CD8-positive, alpha-beta memory T cell (primary cell): Measurements from ENCODE around the gene EEFSEC. TPM values are rescaled to one million over a fixed set of nuclear protein-coding genes. Genes with fewer than 3 reads are reported as not detected.

Experiments used
- CTCF ChIA-PET: fragments of 350-600 bp; sonication (Branson Sonifier 250); formaldehyde crosslinking; loops from one replicate; lab custom pipeline; 2021; ENCODE audit warnings: antibody characterized with exemption; lab: Charles Lee
- POLR2A ChIA-PET: fragments of 350-600 bp; sonication (Branson Sonifier 250); formaldehyde crosslinking; loops from one replicate; lab custom pipeline; 2021; ENCODE audit warnings: antibody characterized with exemption; lab: Charles Lee
- DNase-seq, 5 donors: peaks; one replicate each; pipeline versions ENCODE4 v3.0.0 to v3.0.0-alpha.2; 2020 to 2022; ENCODE audit warnings: mixed read lengths in 1 of 5
- H3K27ac ChIP-seq: one replicate; pipeline ENCODE4 v1.7.0; 2013; ENCODE audit warnings: low read depth, mild to moderate bottlenecking, low read length, moderate library complexity
- H3K27me3 ChIP-seq: 2 replicates; pipeline ENCODE4 v1.7.0; 2013; ENCODE audit warnings: low read length, mild to moderate bottlenecking; ENCODE audit not compliant: insufficient read depth, poor library complexity, severe bottlenecking
- H3K36me3 ChIP-seq: 2 replicates; pipeline ENCODE4 v1.7.0; 2013; ENCODE audit warnings: mild to moderate bottlenecking, low read length, moderate library complexity; ENCODE audit not compliant: insufficient read depth
- H3K4me1 ChIP-seq: 2 replicates; pipeline ENCODE4 v1.7.0; 2013; ENCODE audit warnings: mild to moderate bottlenecking, low read length, moderate library complexity; ENCODE audit not compliant: insufficient read depth
- H3K4me3 ChIP-seq: 2 replicates; pipeline ENCODE4 v1.7.0; 2013; ENCODE audit warnings: mild to moderate bottlenecking, low read length
- H3K9me3 ChIP-seq: 2 replicates; pipeline ENCODE4 v1.7.0; 2013; ENCODE audit warnings: mild to moderate bottlenecking, low read length
- H3K27ac Mint-ChIP-seq, 8 donors: one replicate each; pipeline ENCODE4 v1.8.0; 2020 to 2021; ENCODE audit warnings: mixed read lengths in 8 of 8, mild to moderate bottlenecking in 6 of 8, inconsistent platforms in 3 of 8, moderate library complexity in 3 of 8
- H3K27me3 Mint-ChIP-seq, 2 donors: one replicate each; pipeline ENCODE4 v1.8.0; 2020 to 2021; ENCODE audit warnings: mixed read lengths in 2 of 2, mild to moderate bottlenecking in 1 of 2, moderate library complexity in 1 of 2
- H3K36me3 Mint-ChIP-seq, 3 donors: one replicate each; pipeline ENCODE4 v1.8.0; 2020 to 2021; ENCODE audit warnings: mixed read lengths in 3 of 3, inconsistent platforms in 1 of 3, mild to moderate bottlenecking in 1 of 3
- H3K4me1 Mint-ChIP-seq, 3 donors: one replicate each; pipeline ENCODE4 v1.8.0; 2020 to 2021; ENCODE audit warnings: mixed read lengths in 3 of 3, inconsistent platforms in 1 of 3, mild to moderate bottlenecking in 1 of 3
- H3K4me3 Mint-ChIP-seq, 7 donors: one replicate each; pipeline ENCODE4 v1.8.0; 2020 to 2021; ENCODE audit warnings: mixed read lengths in 7 of 7, mild to moderate bottlenecking in 6 of 7, moderate library complexity in 4 of 7, inconsistent platforms in 2 of 7
- H3K9me3 Mint-ChIP-seq, 5 donors: one replicate each; pipeline ENCODE4 v1.8.0; 2020 to 2022; ENCODE audit warnings: mixed read lengths in 5 of 5, mild to moderate bottlenecking in 3 of 5, moderate library complexity in 2 of 5, inconsistent platforms in 1 of 5
- polyA plus RNA-seq: library from polyadenylated mRNA; unstranded; fragments of 300-500 nt; fragmentation: Illumina TruSeq; gene quantifications from one replicate; pipeline ENCODE4 v1.2.3, GENCODE V29; 2021
- total RNA-seq, 2 experiments: library from RNA; stranded (reverse); gene quantifications; one replicate each; pipeline ENCODE4 v1.2.3, GENCODE V29; 2021

EEFSEC gene
- total and polyA plus RNA-seq, 3 experiments from 2014 or later, result 20.4 to 28.6 (median 21.8) TPM

DNA sequence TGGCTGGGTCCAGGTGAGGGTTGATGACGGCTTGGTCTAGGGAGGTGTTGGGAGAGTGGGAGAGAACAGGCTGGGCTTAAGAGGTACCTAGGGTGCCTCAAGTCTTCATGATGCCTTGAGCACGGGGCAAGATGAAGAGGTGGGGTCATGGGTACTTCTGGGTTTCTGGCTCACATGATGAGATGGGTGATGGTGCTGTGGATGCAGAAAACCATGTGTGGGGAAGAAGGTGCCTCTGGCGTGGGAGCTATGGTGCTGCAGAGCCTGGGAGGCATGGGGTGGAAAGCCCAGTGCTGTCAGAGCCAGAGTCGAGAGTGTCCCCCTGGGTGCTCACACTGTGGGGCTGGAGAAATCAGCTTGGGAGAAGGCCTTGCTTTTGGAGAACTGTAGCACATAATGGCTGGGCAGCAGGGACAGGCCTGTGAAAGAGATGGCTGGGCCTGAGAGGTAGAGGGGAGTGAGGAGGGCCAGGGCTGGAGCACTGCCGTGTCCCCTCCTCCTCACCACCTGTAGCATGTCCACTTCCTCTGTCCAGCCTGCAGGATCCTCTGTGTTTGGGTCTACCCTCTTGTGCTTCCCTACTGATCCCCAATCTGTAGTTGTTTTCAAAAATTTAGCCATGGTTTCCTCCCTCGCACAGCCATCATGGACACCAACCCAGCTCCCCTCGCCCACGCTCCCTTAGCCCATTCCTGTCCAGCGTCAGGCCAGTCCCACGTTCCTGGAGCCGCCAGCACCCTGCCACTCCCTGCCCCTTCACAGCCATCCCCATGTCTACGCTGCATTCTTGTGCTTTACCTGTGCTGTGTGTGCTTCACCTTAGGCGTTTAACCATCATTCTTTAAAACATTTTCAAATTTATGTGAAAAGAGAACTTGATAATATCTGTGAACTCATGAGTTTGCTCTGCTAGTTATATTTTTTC, 132.0 kb downstream of the EEFSEC start:
- Histone ChIP-seq H3K27ac (no peak overlapping the region), H3K27me3 (no peaks in the 10 kb centered on the region), H3K4me1 (no peaks in the 10 kb centered on the region), H3K9me3 (no peaks in the 10 kb centered on the region), H3K4me3 (no peak overlapping the region), H3K36me3 (no peaks in the 10 kb centered on the region)
- Mint-ChIP-seq H3K27ac (peak overlapping the region in 3 of 8 donors; percentile 42 to 83 (median 56)), H3K27me3 (no peaks in the 10 kb centered on the region), H3K9me3 (peaks cover 0 to 2% (median 0%) of the 10 kb centered on the region in 5 donors), H3K4me1 (peaks cover 0 to 2% (median 0%) of the 10 kb centered on the region in 3 donors), H3K4me3 (no peak overlapping the region), H3K36me3 (peaks cover 7 to 49% (median 18%) of the 10 kb centered on the region in 3 donors)
- CTCF ChIA-PET, result no interaction called here
- no peak for DNase-seq
- POLR2A ChIA-PET, result no interaction called here

DNA sequence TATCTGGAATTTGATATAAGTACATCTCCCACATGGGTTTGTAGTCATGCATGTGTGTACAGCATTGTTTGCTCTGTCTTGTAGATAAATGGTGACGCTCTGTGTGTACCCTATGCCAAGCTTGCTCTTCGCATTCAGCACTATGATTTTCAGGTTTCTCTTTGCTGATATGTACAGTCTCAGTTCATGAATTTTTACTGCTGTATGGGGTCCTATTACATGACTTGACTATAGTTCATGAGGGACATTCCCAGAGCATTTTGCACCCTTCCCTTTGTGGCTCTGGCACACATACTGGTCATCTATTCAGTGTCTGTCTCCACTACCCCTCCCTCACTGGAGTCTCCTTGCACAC, 132.7 kb downstream of the EEFSEC start:
- DNase-seq, result no peak
- Mint-ChIP-seq H3K4me3 (no peak overlapping the region), H3K4me1 (peaks cover 0 to 2% (median 0%) of the 10 kb centered on the region in 3 donors), H3K36me3 (peaks cover 7 to 48% (median 20%) of the 10 kb centered on the region in 3 donors), H3K27me3 (no peaks in the 10 kb centered on the region), H3K27ac (peak overlapping the region in 1 of 8 donors; percentile 56), H3K9me3 (peaks cover 0 to 2% (median 0%) of the 10 kb centered on the region in 5 donors)
- H3K9me3 ChIP-seq, result no peaks in the 10 kb centered on the region
- ChIA-PET POLR2A (no interaction called here), CTCF (no interaction called here)
- no peak overlapping the region for H3K27ac ChIP-seq
- H3K36me3 ChIP-seq, result no peaks in the 10 kb centered on the region
- no peaks in the 10 kb centered on the region for H3K27me3 ChIP-seq
- no peak overlapping the region for H3K4me3 ChIP-seq
- no peaks in the 10 kb centered on the region for H3K4me1 ChIP-seq

DNA sequence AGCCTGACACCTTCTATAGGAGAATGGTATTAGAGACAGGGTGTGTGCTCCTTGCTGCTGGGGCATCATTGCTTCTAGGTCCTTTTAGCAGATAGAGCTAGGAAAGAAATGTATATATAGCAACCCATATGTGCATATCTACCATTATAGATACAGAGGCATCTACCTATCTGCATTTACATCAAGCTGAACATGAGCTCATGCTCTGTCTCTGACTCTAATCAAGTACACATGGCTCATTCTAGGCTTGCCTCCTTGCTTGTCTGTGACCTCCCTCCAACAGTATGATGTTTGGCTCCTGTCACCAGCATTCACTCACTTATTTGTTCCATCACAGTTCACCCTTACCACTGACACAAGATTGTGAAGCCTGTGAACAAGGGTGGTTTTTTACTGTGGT, 133.4 kb downstream of the EEFSEC start:
- Mint-ChIP-seq H3K27ac (peak overlapping the region in 2 of 8 donors; percentile 13 to 52), H3K9me3 (peaks cover 0 to 2% (median 0%) of the 10 kb centered on the region in 5 donors), H3K36me3 (peaks cover 12 to 44% (median 22%) of the 10 kb centered on the region in 3 donors), H3K27me3 (no peaks in the 10 kb centered on the region), H3K4me3 (no peak overlapping the region), H3K4me1 (peaks cover 2 to 6% (median 6%) of the 10 kb centered on the region in 3 donors)
- no peaks in the 10 kb centered on the region for H3K9me3 ChIP-seq
- H3K36me3 ChIP-seq, result no peaks in the 10 kb centered on the region
- H3K4me1 ChIP-seq, result no peaks in the 10 kb centered on the region
- ChIA-PET POLR2A (no interaction called here), CTCF (interaction anchor here (0.9 kb wide), 1 partner anchor 8 kb away, joined by 3 read pairs; no protein-coding TSS in a partner anchor)
- DNase-seq, result no peak
- no peaks in the 10 kb centered on the region for H3K27me3 ChIP-seq
- H3K4me3 ChIP-seq, result no peak overlapping the region
- no peak overlapping the region for H3K27ac ChIP-seq

DNA sequence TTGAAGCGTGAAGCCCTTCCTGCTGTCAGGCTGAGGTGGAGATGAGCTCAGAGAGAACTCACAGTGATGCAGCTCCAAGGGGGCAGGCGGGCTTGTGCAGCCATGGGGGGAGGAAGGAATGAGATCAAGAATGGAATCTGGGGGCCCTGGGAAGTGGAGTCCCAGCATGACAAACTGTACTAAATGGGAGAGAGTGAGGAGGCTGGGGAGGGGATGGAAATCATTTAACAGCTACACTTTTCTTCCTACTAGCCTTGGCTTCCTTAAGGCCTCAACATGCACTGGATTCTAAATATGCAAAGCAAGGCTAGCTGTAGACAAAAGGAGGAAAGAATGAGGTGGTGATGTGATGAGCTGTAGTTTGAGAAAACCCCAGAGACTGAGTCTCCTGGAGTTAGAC, 133.9 kb downstream of the EEFSEC start:
- Histone ChIP-seq H3K27ac (no peak overlapping the region), H3K4me3 (no peak overlapping the region), H3K4me1 (no peaks in the 10 kb centered on the region), H3K9me3 (no peaks in the 10 kb centered on the region), H3K36me3 (no peaks in the 10 kb centered on the region), H3K27me3 (no peaks in the 10 kb centered on the region)
- Mint-ChIP-seq H3K27ac (peak overlapping the region in 1 of 8 donors; percentile 73), H3K27me3 (no peaks in the 10 kb centered on the region), H3K4me3 (no peak overlapping the region), H3K36me3 (peaks cover 12 to 40% (median 22%) of the 10 kb centered on the region in 3 donors), H3K9me3 (peaks cover 0 to 2% (median 0%) of the 10 kb centered on the region in 5 donors), H3K4me1 (peaks cover 2 to 7% (median 6%) of the 10 kb centered on the region in 3 donors)
- CTCF ChIA-PET, result interaction anchor here (0.9 kb wide), 1 partner anchor 9 kb away, joined by 3 read pairs; no protein-coding TSS in a partner anchor
- no peak for DNase-seq
- POLR2A ChIA-PET, result no interaction called here

DNA sequence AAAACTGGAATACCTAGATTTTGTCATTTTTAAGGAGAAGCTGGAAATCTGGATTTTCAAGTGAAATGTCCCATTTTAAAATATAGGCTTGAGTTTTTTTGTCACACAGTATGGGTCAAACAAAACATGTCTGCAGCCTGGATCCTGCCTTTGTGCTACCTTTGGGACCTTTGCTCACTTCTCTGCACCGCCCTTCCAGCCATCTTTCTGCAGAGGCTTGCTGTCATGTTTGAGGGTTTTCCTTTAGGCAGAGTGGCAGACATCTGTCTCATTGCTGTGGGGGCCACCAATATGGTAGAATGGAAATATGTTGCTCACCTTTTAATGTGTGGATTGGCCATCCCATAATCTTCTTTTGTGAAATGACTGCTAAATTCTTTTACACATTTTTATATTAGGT, 136.3 kb downstream of the EEFSEC start:
- no peak overlapping the region for H3K4me3 ChIP-seq
- H3K9me3 ChIP-seq, result no peaks in the 10 kb centered on the region
- no peak overlapping the region for H3K4me3 Mint-ChIP-seq
- no peaks in the 10 kb centered on the region for H3K36me3 ChIP-seq
- H3K36me3 Mint-ChIP-seq, result peaks cover 12 to 26% (median 24%) of the 10 kb centered on the region in 3 donors
- H3K4me1 Mint-ChIP-seq, result peaks cover 12 to 22% (median 17%) of the 10 kb centered on the region in 3 donors
- ChIA-PET CTCF (no interaction called here), POLR2A (no interaction called here)
- peak overlapping the region in 1 of 8 donors; percentile 22 for H3K27ac Mint-ChIP-seq
- peaks cover 0 to 2% (median 0%) of the 10 kb centered on the region in 5 donors for H3K9me3 Mint-ChIP-seq
- no peak for DNase-seq
- no peak overlapping the region for H3K27ac ChIP-seq
- no peaks in the 10 kb centered on the region for H3K27me3 ChIP-seq
- H3K27me3 Mint-ChIP-seq, result no peaks in the 10 kb centered on the region
- peaks cover 16% of the 10 kb centered on the region for H3K4me1 ChIP-seq

DNA sequence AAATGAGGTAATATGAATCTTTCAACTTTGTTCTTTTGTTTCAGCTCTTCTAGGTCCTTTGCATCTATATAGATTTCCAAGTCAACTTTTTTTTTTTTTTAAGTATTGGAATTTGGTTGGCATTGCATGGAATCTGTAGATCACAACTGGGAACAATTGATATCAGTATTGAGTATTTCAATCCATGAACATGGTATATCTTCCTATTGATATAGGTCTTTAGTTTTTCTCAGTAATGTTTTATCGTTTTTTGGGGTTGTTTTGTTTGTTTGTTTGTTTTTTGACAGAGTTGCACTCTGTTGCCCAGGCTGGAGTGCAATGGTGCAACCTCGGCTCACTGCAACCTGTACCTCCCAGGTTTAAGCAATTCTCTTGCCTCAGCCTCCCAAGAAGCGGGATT, 137.2 kb downstream of the EEFSEC start:
- H3K4me3 Mint-ChIP-seq, result no peak overlapping the region
- POLR2A ChIA-PET, result no interaction called here
- no peak overlapping the region for H3K27ac Mint-ChIP-seq

DNA sequence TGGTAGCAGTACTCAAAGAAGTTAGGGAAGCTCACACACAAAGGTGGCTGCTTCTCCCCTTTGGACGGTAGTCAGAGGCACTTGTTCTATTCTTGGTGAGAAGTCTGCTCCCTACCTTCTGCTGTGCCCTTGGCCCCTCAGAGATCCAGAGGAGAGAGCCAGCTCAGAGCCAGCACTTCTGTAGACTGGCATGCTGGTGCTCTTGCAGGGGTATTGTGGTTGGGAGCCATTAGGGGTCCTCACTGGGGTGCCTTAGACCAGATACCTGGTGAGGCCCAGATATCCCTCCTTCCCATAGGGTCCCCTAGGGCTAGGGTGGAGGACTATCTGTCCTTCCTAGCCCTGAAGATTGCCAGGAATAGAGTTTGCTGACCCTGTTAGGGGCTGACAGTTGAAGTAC, 140.6 kb downstream of the EEFSEC start:
- POLR2A ChIA-PET, result no interaction called here
- H3K4me3 ChIP-seq, result peak overlapping the region; percentile 35
- no peaks in the 10 kb centered on the region for H3K36me3 ChIP-seq
- CTCF ChIA-PET, result interaction anchor here (1.5 kb wide), 1 partner anchor 28 kb away, joined by 3 read pairs; no protein-coding TSS in a partner anchor
- H3K36me3 Mint-ChIP-seq, result peaks cover 16 to 27% (median 19%) of the 10 kb centered on the region in 3 donors
- peaks cover 0 to 2% (median 0%) of the 10 kb centered on the region in 5 donors for H3K9me3 Mint-ChIP-seq
- H3K27me3 ChIP-seq, result no peaks in the 10 kb centered on the region
- no peak for DNase-seq
- no peaks in the 10 kb centered on the region for H3K9me3 ChIP-seq
- H3K4me3 Mint-ChIP-seq, result no peak overlapping the region
- H3K27ac Mint-ChIP-seq, result peak overlapping the region; percentile 42 to 90 (median 83)
- no peak overlapping the region for H3K27ac ChIP-seq
- H3K27me3 Mint-ChIP-seq, result no peaks in the 10 kb centered on the region
- peaks cover 28 to 47% (median 42%) of the 10 kb centered on the region in 3 donors for H3K4me1 Mint-ChIP-seq
- peaks cover 44% of the 10 kb centered on the region for H3K4me1 ChIP-seq

More for the DNA sequence above, 137.2 kb downstream of the EEFSEC start:
- DNase-seq, result no peak
- no peak overlapping the region for H3K4me3 ChIP-seq
- Mint-ChIP-seq H3K4me1 (peaks cover 20 to 31% (median 27%) of the 10 kb centered on the region in 3 donors), H3K9me3 (peaks cover 0 to 2% (median 0%) of the 10 kb centered on the region in 5 donors), H3K27me3 (no peaks in the 10 kb centered on the region), H3K36me3 (peaks cover 12 to 23% (median 21%) of the 10 kb centered on the region in 3 donors)
- no peak overlapping the region for H3K27ac ChIP-seq
- H3K27me3 ChIP-seq, result no peaks in the 10 kb centered on the region
- no peaks in the 10 kb centered on the region for H3K9me3 ChIP-seq
- H3K36me3 ChIP-seq, result no peaks in the 10 kb centered on the region
- H3K4me1 ChIP-seq, result peaks cover 24% of the 10 kb centered on the region
- CTCF ChIA-PET, result no interaction called here

DNA sequence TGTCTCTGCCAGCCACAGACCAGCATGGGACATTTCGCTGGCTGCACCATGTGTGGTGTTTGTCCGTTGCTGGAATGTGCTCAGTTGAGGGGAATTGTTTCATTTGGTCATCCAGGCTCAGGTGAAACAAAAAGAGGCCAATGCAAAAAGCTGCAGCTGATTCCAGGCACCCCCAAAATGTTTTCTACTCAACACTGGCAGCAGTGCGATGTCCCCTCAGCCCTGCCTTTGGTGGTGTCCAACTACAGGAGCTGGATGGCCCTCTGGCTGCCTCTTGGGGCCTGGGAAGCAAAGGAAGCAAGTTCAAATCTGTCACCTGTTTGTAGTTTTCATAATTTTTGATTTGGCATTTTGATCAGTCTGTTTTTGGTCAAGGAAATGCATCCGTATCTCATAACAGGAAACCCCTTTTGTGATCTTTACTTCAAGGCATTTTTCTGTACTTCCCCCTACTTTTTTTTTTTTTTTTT, 141.8 kb downstream of the EEFSEC start:
- Mint-ChIP-seq H3K27me3 (no peaks in the 10 kb centered on the region), H3K4me1 (peaks cover 28 to 47% (median 42%) of the 10 kb centered on the region in 3 donors), H3K36me3 (peaks cover 11 to 23% (median 13%) of the 10 kb centered on the region in 3 donors), H3K27ac (peak overlapping the region; percentile 58 to 84 (median 80)), H3K4me3 (peak overlapping the region in 4 of 7 donors; percentile 20 to 65 (median 48)), H3K9me3 (peaks cover 0 to 1% (median 0%) of the 10 kb centered on the region in 5 donors)
- Histone ChIP-seq H3K36me3 (no peaks in the 10 kb centered on the region), H3K9me3 (no peaks in the 10 kb centered on the region), H3K27ac (no peak overlapping the region), H3K27me3 (no peaks in the 10 kb centered on the region), H3K4me1 (peaks cover 44% of the 10 kb centered on the region), H3K4me3 (peak overlapping the region; percentile 35)
- CTCF ChIA-PET, result no interaction called here
- POLR2A ChIA-PET, result no interaction called here
- peak in 2 of 5 donors; percentile 18 to 63 for DNase-seq
